A549 treated with CpdA at 1 μM for 4 hours (cell line): Measurements from ENCODE around the gene TRIML1. TPM values are rescaled to one million over a fixed set of nuclear protein-coding genes. Genes with fewer than 3 reads are reported as not detected.

ENCODE experiments used
- total RNA-seq: library from RNA; stranded (reverse); fragments of 200-300 nt; extraction: Qiagen RNA extraction; gene quantifications from 5 replicates; pipeline ENCODE4 v1.2.3, GENCODE V29; 2022; ENCODE audit warnings: low read depth

The TRIML1 gene, protein sequence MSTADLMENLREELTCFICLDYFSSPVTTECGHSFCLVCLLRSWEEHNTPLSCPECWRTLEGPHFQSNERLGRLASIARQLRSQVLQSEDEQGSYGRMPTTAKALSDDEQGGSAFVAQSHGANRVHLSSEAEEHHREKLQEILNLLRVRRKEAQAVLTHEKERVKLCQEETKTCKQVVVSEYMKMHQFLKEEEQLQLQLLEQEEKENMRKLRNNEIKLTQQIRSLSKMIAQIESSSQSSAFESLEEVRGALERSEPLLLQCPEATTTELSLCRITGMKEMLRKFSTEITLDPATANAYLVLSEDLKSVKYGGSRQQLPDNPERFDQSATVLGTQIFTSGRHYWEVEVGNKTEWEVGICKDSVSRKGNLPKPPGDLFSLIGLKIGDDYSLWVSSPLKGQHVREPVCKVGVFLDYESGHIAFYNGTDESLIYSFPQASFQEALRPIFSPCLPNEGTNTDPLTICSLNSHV
- total RNA-seq = 0.05 to 0.10 TPM in 2 of 5 replicates, not detected in the others

DNA sequence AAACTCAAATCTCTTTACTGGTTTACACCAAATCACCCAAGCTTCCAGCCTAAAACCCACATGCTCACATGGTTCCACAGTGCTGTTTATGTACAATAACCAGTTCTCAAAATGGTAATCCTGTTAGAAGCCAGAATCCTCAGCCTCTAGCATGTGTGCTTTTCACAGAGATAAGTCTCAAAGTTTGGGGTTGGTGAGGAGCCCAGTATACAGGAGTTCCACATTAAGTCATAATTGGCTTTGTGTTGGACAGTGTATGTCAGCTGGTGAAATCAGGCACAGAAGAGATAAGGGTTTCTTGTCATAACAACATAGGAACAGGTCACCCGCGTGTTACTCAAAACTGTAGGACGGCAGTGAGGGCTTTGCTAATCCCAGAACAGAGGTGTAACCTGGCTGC is at the start of gene TRIML1:
Gene TRIML1 (plus strand): TSS at position 301 of the 400 bp plus-strand sequence. CDS start 118 bp downstream, outside the sequence.

DNA sequence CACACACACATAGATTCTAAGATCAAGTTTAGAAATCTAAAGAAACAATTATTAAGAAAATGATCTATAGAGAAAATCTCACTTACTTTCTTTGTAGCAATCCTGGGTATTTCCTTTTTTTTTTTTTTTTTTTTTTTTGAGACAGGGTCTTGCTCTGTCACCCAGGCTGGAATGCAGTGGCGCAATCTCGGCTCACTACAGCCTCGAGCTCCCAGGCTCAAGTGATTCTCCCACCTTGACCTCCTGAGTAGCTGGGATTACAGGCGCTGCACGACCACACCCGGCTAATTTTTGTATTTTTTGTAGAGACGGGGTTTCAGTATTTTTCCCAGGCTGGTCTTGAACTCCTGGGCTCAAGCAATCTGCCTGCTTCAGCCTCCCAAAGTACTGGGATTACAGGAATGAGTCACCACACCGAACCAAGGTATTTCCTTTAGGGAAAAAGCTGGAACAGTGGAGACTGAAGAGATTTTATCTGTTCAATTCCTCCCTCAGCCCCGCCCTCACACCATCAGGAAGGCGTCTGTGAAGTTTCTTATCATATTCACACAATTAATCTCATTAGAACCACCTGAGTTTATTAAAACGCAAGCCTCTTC is 30.0 kb upstream of the TRIML1 start, which contains the start of gene TRIML2:
Gene TRIML2 (minus strand): TSS at position 447 of the 599 bp plus-strand sequence. CDS start 4,235 bp downstream, outside the sequence.

Other genes starting within 250 kb of the TRIML1 start
- gene ZFP42, start 143.7 kb upstream of the TRIML1 start, total RNA-seq = 0.03 TPM in 1 of 5 replicates, not detected in the others
- gene TRIML2, start 29.8 kb upstream of the TRIML1 start, total RNA-seq = 57.1 to 89.8 TPM (median 73.7 TPM) in 5 replicates